ENCODE results near the gene SYNE4. TPM values are rescaled to one million over a fixed set of nuclear protein-coding genes. Genes with fewer than 3 reads are reported as not detected.

SYNE4 gene
- total and polyA plus RNA-seq, 2 of the 13 experiments (the other 11 are each of a cell fraction or from before 2014, with no cell fraction given): 13.7 to 23.0 TPM

DNA sequence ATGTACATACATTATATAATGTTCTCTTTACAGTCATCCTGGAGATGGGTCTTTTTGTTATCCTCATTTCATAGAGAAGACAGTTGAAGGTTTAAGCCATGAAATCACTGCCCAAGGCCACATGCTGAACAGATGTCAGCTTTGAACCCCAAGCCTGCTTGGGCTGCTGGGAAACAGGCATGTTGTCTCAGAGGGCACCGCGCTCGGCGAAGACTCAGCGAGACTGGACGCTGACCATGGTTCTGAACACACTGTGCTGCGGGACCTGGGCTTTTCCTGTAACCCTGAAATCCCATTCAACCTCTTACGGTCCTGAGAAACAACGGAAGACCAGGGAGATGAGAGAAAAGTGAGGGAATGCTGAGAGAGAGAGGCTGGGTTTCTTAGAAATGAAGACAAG lies 45.1 kb downstream of the SYNE4 start (continued):
- TF ChIP-seq, protein P1, sequence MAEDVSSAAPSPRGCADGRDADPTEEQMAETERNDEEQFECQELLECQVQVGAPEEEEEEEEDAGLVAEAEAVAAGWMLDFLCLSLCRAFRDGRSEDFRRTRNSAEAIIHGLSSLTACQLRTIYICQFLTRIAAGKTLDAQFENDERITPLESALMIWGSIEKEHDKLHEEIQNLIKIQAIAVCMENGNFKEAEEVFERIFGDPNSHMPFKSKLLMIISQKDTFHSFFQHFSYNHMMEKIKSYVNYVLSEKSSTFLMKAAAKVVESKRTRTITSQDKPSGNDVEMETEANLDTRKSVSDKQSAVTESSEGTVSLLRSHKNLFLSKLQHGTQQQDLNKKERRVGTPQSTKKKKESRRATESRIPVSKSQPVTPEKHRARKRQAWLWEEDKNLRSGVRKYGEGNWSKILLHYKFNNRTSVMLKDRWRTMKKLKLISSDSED (CRISPR knock-in tag; IDR thresholded peaks at IDR 0.05): no peak
- TF ChIP-seq, protein P2, sequence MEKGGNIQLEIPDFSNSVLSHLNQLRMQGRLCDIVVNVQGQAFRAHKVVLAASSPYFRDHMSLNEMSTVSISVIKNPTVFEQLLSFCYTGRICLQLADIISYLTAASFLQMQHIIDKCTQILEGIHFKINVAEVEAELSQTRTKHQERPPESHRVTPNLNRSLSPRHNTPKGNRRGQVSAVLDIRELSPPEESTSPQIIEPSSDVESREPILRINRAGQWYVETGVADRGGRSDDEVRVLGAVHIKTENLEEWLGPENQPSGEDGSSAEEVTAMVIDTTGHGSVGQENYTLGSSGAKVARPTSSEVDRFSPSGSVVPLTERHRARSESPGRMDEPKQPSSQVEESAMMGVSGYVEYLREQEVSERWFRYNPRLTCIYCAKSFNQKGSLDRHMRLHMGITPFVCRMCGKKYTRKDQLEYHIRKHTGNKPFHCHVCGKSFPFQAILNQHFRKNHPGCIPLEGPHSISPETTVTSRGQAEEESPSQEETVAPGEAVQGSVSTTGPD (CRISPR knock-in tag; IDR thresholded peaks at IDR 0.05): no peak
- TF ChIP-seq YEATS2 (CRISPR knock-in tag; IDR thresholded peaks at IDR 0.05; ENCODE audit: borderline replicate concordance): peak; percentile 55; the same call in 1 of the 2 replicates
- peak; percentile 47; the same call in 1 of the 2 replicates for TF ChIP-seq THAP11 (CRISPR knock-in tag; IDR thresholded peaks at IDR 0.05)
- TF ChIP-seq ZNF749 (CRISPR knock-in tag; IDR thresholded peaks at IDR 0.05; ENCODE audit: borderline replicate concordance): no peak
- TF ChIP-seq, protein P3, sequence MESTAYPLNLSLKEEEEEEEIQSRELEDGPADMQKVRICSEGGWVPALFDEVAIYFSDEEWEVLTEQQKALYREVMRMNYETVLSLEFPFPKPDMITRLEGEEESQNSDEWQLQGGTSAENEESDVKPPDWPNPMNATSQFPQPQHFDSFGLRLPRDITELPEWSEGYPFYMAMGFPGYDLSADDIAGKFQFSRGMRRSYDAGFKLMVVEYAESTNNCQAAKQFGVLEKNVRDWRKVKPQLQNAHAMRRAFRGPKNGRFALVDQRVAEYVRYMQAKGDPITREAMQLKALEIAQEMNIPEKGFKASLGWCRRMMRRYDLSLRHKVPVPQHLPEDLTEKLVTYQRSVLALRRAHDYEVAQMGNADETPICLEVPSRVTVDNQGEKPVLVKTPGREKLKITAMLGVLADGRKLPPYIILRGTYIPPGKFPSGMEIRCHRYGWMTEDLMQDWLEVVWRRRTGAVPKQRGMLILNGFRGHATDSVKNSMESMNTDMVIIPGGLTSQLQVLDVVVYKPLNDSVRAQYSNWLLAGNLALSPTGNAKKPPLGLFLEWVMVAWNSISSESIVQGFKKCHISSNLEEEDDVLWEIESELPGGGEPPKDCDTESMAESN (CRISPR knock-in tag; conservative IDR thresholded peaks at IDR 0.05): peak; percentile 58; the same call in 1 of the 2 replicates
- TF ChIP-seq HOXA3 (CRISPR knock-in tag; IDR thresholded peaks at IDR 0.05): peak; percentile 40; the same call in 1 of the 2 replicates
- TF ChIP-seq REPIN1 (CRISPR knock-in tag; IDR thresholded peaks at IDR 0.05; ENCODE audit: borderline replicate concordance, low read depth): 0 out of 2 replicates have a peak, but pooled peaks have one; percentile 42
- 0 out of 2 replicates have a peak, but pooled peaks have one; percentile 36 for TF ChIP-seq SALL2 (CRISPR knock-in tag; IDR thresholded peaks at IDR 0.05)
- 0 out of 2 replicates have a peak, but pooled peaks have one; percentile 37 for TF ChIP-seq ZNF644 (CRISPR knock-in tag; IDR thresholded peaks at IDR 0.05; ENCODE audit: low read depth)
- no peak for TF ChIP-seq NCOA5 (CRISPR knock-in tag; IDR thresholded peaks at IDR 0.05)
- TF ChIP-seq, protein P4, sequence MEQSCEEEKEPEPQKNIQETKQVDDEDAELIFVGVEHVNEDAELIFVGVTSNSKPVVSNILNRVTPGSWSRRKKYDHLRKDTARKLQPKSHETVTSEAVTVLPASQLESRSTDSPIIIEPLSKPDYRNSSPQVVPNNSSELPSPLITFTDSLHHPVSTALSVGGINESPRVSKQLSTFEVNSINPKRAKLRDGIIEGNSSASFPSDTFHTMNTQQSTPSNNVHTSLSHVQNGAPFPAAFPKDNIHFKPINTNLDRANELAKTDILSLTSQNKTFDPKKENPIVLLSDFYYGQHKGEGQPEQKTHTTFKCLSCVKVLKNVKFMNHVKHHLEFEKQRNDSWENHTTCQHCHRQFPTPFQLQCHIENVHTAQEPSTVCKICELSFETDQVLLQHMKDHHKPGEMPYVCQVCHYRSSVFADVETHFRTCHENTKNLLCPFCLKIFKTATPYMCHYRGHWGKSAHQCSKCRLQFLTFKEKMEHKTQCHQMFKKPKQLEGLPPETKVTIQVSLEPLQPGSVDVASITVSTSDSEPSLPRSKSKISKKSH (CRISPR knock-in tag; IDR thresholded peaks at IDR 0.05; ENCODE audit: borderline replicate concordance): no peak
- TF ChIP-seq, protein P5, sequence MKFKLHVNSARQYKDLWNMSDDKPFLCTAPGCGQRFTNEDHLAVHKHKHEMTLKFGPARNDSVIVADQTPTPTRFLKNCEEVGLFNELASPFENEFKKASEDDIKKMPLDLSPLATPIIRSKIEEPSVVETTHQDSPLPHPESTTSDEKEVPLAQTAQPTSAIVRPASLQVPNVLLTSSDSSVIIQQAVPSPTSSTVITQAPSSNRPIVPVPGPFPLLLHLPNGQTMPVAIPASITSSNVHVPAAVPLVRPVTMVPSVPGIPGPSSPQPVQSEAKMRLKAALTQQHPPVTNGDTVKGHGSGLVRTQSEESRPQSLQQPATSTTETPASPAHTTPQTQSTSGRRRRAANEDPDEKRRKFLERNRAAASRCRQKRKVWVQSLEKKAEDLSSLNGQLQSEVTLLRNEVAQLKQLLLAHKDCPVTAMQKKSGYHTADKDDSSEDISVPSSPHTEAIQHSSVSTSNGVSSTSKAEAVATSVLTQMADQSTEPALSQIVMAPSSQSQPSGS (CRISPR knock-in tag; IDR thresholded peaks at IDR 0.05): peak; percentile 68; the same call in 1 of the 2 replicates
- no peak for TF ChIP-seq TBL1XR1 (IDR thresholded peaks at IDR 0.05; ENCODE audit: borderline replicate concordance, low read length, partially characterized antibody)
- TF ChIP-seq, protein P6, sequence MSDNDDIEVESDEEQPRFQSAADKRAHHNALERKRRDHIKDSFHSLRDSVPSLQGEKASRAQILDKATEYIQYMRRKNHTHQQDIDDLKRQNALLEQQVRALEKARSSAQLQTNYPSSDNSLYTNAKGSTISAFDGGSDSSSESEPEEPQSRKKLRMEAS (IDR thresholded peaks at IDR 0.05): peak; percentile 43
- TF ChIP-seq RNF2 (conservative IDR thresholded peaks at IDR 0.05; ENCODE audit: low read depth): no peak
- TF ChIP-seq ZNF451 (CRISPR knock-in tag; IDR thresholded peaks at IDR 0.05): no peak
- TF ChIP-seq SMYD3 (CRISPR knock-in tag; IDR thresholded peaks at IDR 0.05): 0 out of 2 replicates have a peak, but pooled peaks have one; percentile 18
- TF ChIP-seq RBM22 (optimal IDR thresholded peaks at IDR 0.05; ENCODE audit: low read length): no peak
- TF ChIP-seq DPF2 (CRISPR knock-in tag; IDR thresholded peaks at IDR 0.05; ENCODE audit: borderline replicate concordance, low read depth): no peak
- TF ChIP-seq ZNF598 (CRISPR knock-in tag; IDR thresholded peaks at IDR 0.05; ENCODE audit: borderline replicate concordance): no peak

Measured in HepG2 (cell line).